ENCODE results near the gene NTF4.

DNA sequence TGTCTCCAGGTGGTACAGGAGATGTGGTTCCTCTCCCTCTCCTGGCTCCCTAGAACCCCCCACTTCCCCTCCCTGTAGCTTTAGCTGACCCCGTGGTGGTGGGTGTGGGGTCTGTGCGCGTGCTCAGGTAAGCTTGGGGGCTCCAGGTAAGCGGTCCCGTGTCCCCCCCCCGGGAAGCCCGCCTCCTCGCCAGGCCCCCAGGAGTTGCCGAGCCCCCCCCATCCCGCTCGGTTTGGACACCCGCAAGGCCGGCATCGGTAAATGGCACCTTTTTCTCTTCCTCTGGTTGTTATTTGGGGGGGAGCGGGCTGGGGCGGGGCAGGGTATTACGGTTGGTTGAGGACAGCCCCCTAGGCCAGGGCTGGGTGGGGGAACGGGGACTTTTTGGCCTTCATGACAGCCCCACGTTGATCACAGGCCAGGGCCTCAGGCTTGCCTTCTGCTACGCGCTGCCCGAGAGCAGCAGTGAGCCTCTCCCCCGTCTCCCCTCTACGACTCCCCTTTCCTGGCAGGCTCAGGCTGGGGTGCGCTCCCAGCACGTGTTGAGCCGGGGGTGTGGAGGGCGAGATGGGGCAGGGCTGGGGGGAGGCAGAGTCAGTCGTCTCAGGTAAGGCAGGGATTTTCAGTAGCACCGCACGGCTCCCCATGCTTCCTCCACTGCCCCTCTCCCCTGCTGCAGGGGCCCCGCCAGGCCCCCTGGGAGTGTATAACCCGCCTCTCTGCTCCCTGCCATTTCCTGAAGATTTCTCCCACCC is 38.9 kb upstream of the NTF4 start:
- TF ChIP-seq TAF1 (IDR thresholded peaks at IDR 0.05; ENCODE audit: low read depth) = no peak
- TF ChIP-seq YY1 (IDR thresholded peaks at IDR 0.05; ENCODE audit: low read depth) = no peak
- no peak for TF ChIP-seq CEBPB (IDR thresholded peaks at IDR 0.05)
- no peak for TF ChIP-seq TEAD4 (IDR thresholded peaks at IDR 0.05)
- TF ChIP-seq NFIC (IDR thresholded peaks at IDR 0.05) = no peak
- TF ChIP-seq RAD21 (IDR thresholded peaks at IDR 0.05; ENCODE audit: low read depth) = no peak
- TF ChIP-seq, protein P1, sequence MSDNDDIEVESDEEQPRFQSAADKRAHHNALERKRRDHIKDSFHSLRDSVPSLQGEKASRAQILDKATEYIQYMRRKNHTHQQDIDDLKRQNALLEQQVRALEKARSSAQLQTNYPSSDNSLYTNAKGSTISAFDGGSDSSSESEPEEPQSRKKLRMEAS (IDR thresholded peaks at IDR 0.05) = no peak
- no peak for TF ChIP-seq EGR1 (IDR thresholded peaks at IDR 0.05)

Measured in Ishikawa (cell line).